Omental fat pad (tissue), 4 donors: ENCODE measurements around the gene ALG1. TPM values are rescaled to one million over a fixed set of nuclear protein-coding genes. Genes with fewer than 3 reads are reported as not detected.

Experiments used
- ATAC-seq: fragments of 150-250 bp; one replicate; pipeline ENCODE4 v1.9.1; 2016; ENCODE audit warnings: mild to moderate bottlenecking, moderate library complexity; ENCODE audit not compliant: low FRiP score
- DNase-seq: peaks from one replicate; pipeline ENCODE4 v3.0.0-alpha.2; 2019; ENCODE audit warnings: low spot score
- CTCF ChIP-seq, 3 donors: fragments of 450-650 bp; IDR thresholded peaks; one replicate each; pipeline ENCODE4 v1.5.1; 2016 to 2017; ENCODE audit warnings: antibody characterized with exemption in 3 of 3, mild to moderate bottlenecking in 3 of 3, moderate library complexity in 2 of 3
- total RNA-seq, 4 donors: library from RNA; depleted of rRNA; stranded (reverse); fragments of >200 nt; gene quantifications; one replicate each; pipeline ENCODE4 v1.1.0, GENCODE V29; 2016

ALG1 gene
- total RNA-seq, 4 donors from 2014 or later, result 16.9 to 19.5 (median 18.0) TPM

GRCh38 chr16:5045499-5046115, 26.0 kb upstream of the ALG1 start:
- no peak for TF ChIP-seq CTCF (IDR thresholded peaks at IDR 0.05)
- ATAC-seq (no peak), DNase-seq (no peak)

- no peak for ATAC-seq
- DNase-seq, result no peak
- TF ChIP-seq CTCF (IDR thresholded peaks at IDR 0.05), result no peak
Measured at GRCh38 chr16:5046914-5047313, 24.7 kb upstream of the ALG1 start.

- DNase-seq, result no peak
- no peak for ATAC-seq
- no peak for TF ChIP-seq CTCF (IDR thresholded peaks at IDR 0.05)
Measured at GRCh38 chr16:5054876-5055865, 16.5 kb upstream of the ALG1 start.

- DNase-seq (no peak), ATAC-seq (no peak)
- TF ChIP-seq CTCF (IDR thresholded peaks at IDR 0.05), result no peak
Measured at GRCh38 chr16:5056352-5056751, 15.3 kb upstream of the ALG1 start.

- DNase-seq (no peak), ATAC-seq (no peak)
- TF ChIP-seq CTCF (IDR thresholded peaks at IDR 0.05), result no peak
Measured at GRCh38 chr16:5058476-5058875, 13.2 kb upstream of the ALG1 start.

GRCh38 chr16:5059386-5060072, 12.1 kb upstream of the ALG1 start:
- DNase-seq (no peak), ATAC-seq (no peak)

More at GRCh38 chr16:5059386-5060072, 12.1 kb upstream of the ALG1 start:
- no peak for TF ChIP-seq CTCF (IDR thresholded peaks at IDR 0.05)
